Panc1 (cell line): ENCODE measurements around the gene FAM98C. TPM values are rescaled to one million over a fixed set of nuclear protein-coding genes. Genes with fewer than 3 reads are reported as not detected.

Experiments used
- ATAC-seq: fragments of 200-7000 bp; cut with Tn5 transposase; 2 replicates; pipeline ENCODE4 v1.9.1; 2020; ENCODE audit warnings: mild to moderate bottlenecking, moderate library complexity
- BruUV-seq: library from RNA; stranded (reverse); fragments of 400-500 nt; replicated peaks from 2 replicates; lab custom pipeline; 2021; lab: Mats Ljungman, UMichigan
- CTCF ChIA-PET: fragments of 300-600 bp; sonication (Branson Sonifier 250); formaldehyde crosslinking; loops from one replicate; lab custom pipeline; 2022; ENCODE audit warnings: antibody characterized with exemption; lab: Charles Lee
- POLR2A ChIA-PET: fragments of 300-600 bp; sonication (Branson Sonifier 250); formaldehyde crosslinking; loops from one replicate; lab custom pipeline; 2022; ENCODE audit warnings: antibody characterized with exemption; lab: Charles Lee
- DNase-seq: peaks from one replicate; pipeline ENCODE4 v3.0.0-alpha.2; 2010; ENCODE audit warnings: low read depth, low spot score
- H3K27ac ChIP-seq: 2 replicates; pipeline ENCODE4 v1.5.1; 2011; ENCODE audit warnings: mild to moderate bottlenecking, low read length, inconsistent platforms
- H3K27me3 ChIP-seq: fragments of 200-500 bp; sonication (Bioruptor generic); 2 replicates; pipeline ENCODE4 v1.6.0; 2014; ENCODE audit warnings: low read length, inconsistent platforms; ENCODE audit not compliant: control insufficient read depth, insufficient read depth
- H3K36me3 ChIP-seq: fragments of 200-500 bp; sonication (Bioruptor generic); 2 replicates; pipeline ENCODE4 v1.5.1; 2014; ENCODE audit warnings: inconsistent platforms, mild to moderate bottlenecking, low read length, moderate library complexity; ENCODE audit not compliant: control insufficient read depth, insufficient read depth
- H3K4me1 ChIP-seq: 2 replicates; pipeline ENCODE4 v1.5.1; 2011; ENCODE audit warnings: inconsistent platforms, mild to moderate bottlenecking, low read length, moderate library complexity; ENCODE audit not compliant: control insufficient read depth, insufficient read depth
- H3K4me3 ChIP-seq, 2 experiments: 2 replicates each; pipeline ENCODE4 v1.5.1; 2011 to 2012; ENCODE audit warnings: low read depth in 2 of 2, low read length in 2 of 2, mild to moderate bottlenecking in 2 of 2, inconsistent platforms in 1 of 2, moderate library complexity in 1 of 2
- H3K9me3 ChIP-seq: fragments of 200-500 bp; sonication (Bioruptor generic); 2 replicates; pipeline ENCODE4 v1.5.1; 2014; ENCODE audit warnings: low read depth, mild to moderate bottlenecking, inconsistent platforms, low read length, moderate library complexity; ENCODE audit not compliant: control insufficient read depth, insufficient read depth
- POLR2AphosphoS5 ChIP-seq: IDR thresholded peaks from 2 replicates; pipeline ENCODE4 v1.6.1; 2012; ENCODE audit warnings: mild to moderate bottlenecking, low read depth, low read length, moderate library complexity
- SIN3A ChIP-seq: IDR thresholded peaks from 2 replicates; pipeline ENCODE4 v1.6.1; 2012; ENCODE audit warnings: low read depth, mild to moderate bottlenecking, low read length, moderate library complexity, borderline replicate concordance; ENCODE audit not compliant: insufficient read depth
- TCF7L2 ChIP-seq: IDR thresholded peaks from 2 replicates; pipeline ENCODE4 v1.6.1; 2011; ENCODE audit warnings: mild to moderate bottlenecking, low read depth, low read length, inconsistent platforms
- in situ Hi-C: cut with HindIII; loops from 2 replicates; pipeline ENCODE4 v1.10.0; 2016; ENCODE audit warnings: low sequenced_read_pairs, low pct_unique_long_range_greater_than_20kb
- intact Hi-C: fragments of 100-400 bp; cut with micrococcal nuclease; formaldehyde crosslinking; loops from one replicate; pipeline ENCODE4 v1.10.0; 2022; ENCODE audit not compliant: unreplicated experiment
- total RNA-seq: library from RNA; stranded (reverse); gene quantifications from one replicate; pipeline ENCODE4 v1.2.1, GENCODE V29; 2021; ENCODE audit not compliant: unreplicated experiment
- TF ChIP-seq, protein P1 (sequence below): fragments of 450-650 bp; IDR thresholded peaks from 2 replicates; pipeline ENCODE4 v1.5.1; 2017; ENCODE audit warnings: mild to moderate bottlenecking
- TF ChIP-seq, protein P2 (sequence below), 2 experiments: IDR thresholded peaks; 2 replicates each; pipeline ENCODE4 v1.6.1; 2011 to 2012; ENCODE audit warnings: low read depth in 2 of 2, control low read depth in 1 of 2, low read length in 1 of 2, mild to moderate bottlenecking in 1 of 2, moderate library complexity in 1 of 2; ENCODE audit not compliant: insufficient read depth in 1 of 2

The FAM98C gene
- total RNA-seq, 1 experiment from 2014 or later: 24.7 TPM

DNA sequence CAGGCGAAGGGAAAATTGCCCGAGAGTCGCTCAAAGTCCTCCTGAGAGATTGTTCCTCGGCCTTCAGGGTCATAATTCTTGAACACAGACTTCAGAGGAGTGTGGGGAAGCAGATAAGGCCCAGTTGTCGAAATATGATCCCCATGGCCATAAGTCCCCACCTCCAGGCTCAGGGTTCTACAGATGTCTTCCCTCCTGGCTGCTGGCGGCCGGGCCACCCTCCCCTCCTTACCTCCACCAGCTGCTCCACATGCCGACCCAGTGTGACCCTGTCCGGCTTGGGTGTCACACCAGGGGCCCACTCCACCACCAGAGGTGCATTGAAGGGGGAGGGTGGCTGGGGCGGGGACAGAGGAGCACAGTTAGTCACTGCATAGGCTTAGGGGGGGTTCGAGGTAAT, 10.1 kb downstream of the FAM98C start:
- no peaks in the 10 kb centered on the region for H3K27me3 ChIP-seq
- DNase-seq (no peak), ATAC-seq (no peak)
- no peaks in the 10 kb centered on the region for H3K9me3 ChIP-seq
- BruUV-seq: no TSS peak
- no peaks in the 10 kb centered on the region for H3K4me1 ChIP-seq
- intact Hi-C loops: no loop called here
- CTCF ChIA-PET: no interaction called here
- TF ChIP-seq TCF7L2: no peak
- TF ChIP-seq POLR2AphosphoS5: no peak
- TF ChIP-seq, protein P1, sequence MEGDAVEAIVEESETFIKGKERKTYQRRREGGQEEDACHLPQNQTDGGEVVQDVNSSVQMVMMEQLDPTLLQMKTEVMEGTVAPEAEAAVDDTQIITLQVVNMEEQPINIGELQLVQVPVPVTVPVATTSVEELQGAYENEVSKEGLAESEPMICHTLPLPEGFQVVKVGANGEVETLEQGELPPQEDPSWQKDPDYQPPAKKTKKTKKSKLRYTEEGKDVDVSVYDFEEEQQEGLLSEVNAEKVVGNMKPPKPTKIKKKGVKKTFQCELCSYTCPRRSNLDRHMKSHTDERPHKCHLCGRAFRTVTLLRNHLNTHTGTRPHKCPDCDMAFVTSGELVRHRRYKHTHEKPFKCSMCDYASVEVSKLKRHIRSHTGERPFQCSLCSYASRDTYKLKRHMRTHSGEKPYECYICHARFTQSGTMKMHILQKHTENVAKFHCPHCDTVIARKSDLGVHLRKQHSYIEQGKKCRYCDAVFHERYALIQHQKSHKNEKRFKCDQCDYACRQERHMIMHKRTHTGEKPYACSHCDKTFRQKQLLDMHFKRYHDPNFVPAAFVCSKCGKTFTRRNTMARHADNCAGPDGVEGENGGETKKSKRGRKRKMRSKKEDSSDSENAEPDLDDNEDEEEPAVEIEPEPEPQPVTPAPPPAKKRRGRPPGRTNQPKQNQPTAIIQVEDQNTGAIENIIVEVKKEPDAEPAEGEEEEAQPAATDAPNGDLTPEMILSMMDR: no peak
- H3K36me3 ChIP-seq: no peaks in the 10 kb centered on the region
- POLR2A ChIA-PET: no interaction called here
- in situ Hi-C loops: no loop called here
- H3K27ac ChIP-seq: no peak overlapping the region
- H3K4me3 ChIP-seq: no peak overlapping the region

DNA sequence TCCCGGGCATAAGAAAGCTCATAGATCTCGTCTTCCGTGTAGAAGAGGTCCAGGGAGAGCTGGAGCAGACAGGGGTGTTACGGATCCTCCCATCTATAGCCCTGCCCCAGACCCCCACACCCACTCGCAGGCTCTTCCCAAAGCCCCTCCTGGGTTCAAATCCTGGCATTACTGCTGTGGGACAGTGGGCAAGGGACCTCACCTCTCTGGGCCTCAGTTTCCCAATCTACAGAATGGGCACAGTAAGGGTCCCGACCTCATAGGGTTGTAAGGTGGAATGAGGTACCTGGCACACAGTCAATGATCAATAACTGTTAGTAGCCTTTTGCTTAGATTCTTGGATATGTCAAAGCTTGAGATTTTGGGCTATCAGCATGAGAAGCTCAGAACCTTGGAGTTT, 10.5 kb downstream of the FAM98C start:
- Histone ChIP-seq H3K27me3 (no peaks in the 10 kb centered on the region), H3K4me3 (no peak overlapping the region), H3K4me1 (no peaks in the 10 kb centered on the region), H3K27ac (no peak overlapping the region), H3K36me3 (no peaks in the 10 kb centered on the region), H3K9me3 (no peaks in the 10 kb centered on the region)
- CTCF ChIA-PET: interaction anchor here (0.6 kb wide), 1 partner anchor 173 kb away, joined by 4 read pairs; no protein-coding TSS in a partner anchor
- in situ Hi-C loops (no loop called here), intact Hi-C loops (no loop called here)
- DNase-seq (no peak), ATAC-seq (no peak)
- BruUV-seq: no TSS peak
- TF ChIP-seq, protein P1: no peak
- TF ChIP-seq TCF7L2: no peak
- TF ChIP-seq, protein P2, sequence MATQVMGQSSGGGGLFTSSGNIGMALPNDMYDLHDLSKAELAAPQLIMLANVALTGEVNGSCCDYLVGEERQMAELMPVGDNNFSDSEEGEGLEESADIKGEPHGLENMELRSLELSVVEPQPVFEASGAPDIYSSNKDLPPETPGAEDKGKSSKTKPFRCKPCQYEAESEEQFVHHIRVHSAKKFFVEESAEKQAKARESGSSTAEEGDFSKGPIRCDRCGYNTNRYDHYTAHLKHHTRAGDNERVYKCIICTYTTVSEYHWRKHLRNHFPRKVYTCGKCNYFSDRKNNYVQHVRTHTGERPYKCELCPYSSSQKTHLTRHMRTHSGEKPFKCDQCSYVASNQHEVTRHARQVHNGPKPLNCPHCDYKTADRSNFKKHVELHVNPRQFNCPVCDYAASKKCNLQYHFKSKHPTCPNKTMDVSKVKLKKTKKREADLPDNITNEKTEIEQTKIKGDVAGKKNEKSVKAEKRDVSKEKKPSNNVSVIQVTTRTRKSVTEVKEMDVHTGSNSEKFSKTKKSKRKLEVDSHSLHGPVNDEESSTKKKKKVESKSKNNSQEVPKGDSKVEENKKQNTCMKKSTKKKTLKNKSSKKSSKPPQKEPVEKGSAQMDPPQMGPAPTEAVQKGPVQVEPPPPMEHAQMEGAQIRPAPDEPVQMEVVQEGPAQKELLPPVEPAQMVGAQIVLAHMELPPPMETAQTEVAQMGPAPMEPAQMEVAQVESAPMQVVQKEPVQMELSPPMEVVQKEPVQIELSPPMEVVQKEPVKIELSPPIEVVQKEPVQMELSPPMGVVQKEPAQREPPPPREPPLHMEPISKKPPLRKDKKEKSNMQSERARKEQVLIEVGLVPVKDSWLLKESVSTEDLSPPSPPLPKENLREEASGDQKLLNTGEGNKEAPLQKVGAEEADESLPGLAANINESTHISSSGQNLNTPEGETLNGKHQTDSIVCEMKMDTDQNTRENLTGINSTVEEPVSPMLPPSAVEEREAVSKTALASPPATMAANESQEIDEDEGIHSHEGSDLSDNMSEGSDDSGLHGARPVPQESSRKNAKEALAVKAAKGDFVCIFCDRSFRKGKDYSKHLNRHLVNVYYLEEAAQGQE (IDR thresholded peaks at IDR 0.05; ENCODE audit: insufficient read depth in 1 of 2, low read depth in 2 of 2, low read length in 1 of 2): no peak
- TF ChIP-seq POLR2AphosphoS5: no peak
- no peak for TF ChIP-seq SIN3A
- POLR2A ChIA-PET: no interaction called here
